Skeletal muscle cell (primary cell): ENCODE measurements around the gene GLP1R.

Source experiments
- DNase-seq: peaks from one replicate; pipeline ENCODE4 v3.0.0-alpha.2; 2010; ENCODE audit warnings: low read depth
- H3K4me3 ChIP-seq: 2 replicates; pipeline ENCODE4 v1.5.1; 2011; ENCODE audit warnings: low read depth, mild to moderate bottlenecking, control low read depth, low read length, moderate library complexity

GLP1R gene

GRCh38 chr6:39041072-39041471 is 7.5 kb upstream of the GLP1R start:
- no peak for DNase-seq
- no peak overlapping the region for H3K4me3 ChIP-seq

GRCh38 chr6:39043776-39044175 is 4.8 kb upstream of the GLP1R start:
- no peak overlapping the region for H3K4me3 ChIP-seq
- no peak for DNase-seq

- no peak for DNase-seq
- H3K4me3 ChIP-seq = no peak overlapping the region
These were observed 4.4 kb upstream of the GLP1R start for GRCh38 chr6:39044181-39044580.

GRCh38 chr6:39047434-39048327 is 900 bp upstream of the GLP1R start:
- no peak overlapping the region for H3K4me3 ChIP-seq
- no peak for DNase-seq

GRCh38 chr6:39049575-39050283 is 1.1 kb downstream of the GLP1R start:
- no peak overlapping the region for H3K4me3 ChIP-seq
- DNase-seq = no peak

GRCh38 chr6:39050453-39051112 is 2.0 kb downstream of the GLP1R start:
- DNase-seq = no peak
- H3K4me3 ChIP-seq = no peak overlapping the region

GRCh38 chr6:39051399-39052122 is 3.0 kb downstream of the GLP1R start:
- no peak overlapping the region for H3K4me3 ChIP-seq
- no peak for DNase-seq

- no peak for DNase-seq
- H3K4me3 ChIP-seq = no peak overlapping the region
These were observed 4.5 kb downstream of the GLP1R start for GRCh38 chr6:39053016-39053624.

- no peak for DNase-seq
- no peak overlapping the region for H3K4me3 ChIP-seq
These were observed 5.4 kb downstream of the GLP1R start for GRCh38 chr6:39053854-39054576.

- no peak for DNase-seq
- H3K4me3 ChIP-seq = no peak overlapping the region
These were observed 6.1 kb downstream of the GLP1R start for GRCh38 chr6:39054577-39055142.

- DNase-seq = no peak
- H3K4me3 ChIP-seq = no peak overlapping the region
These were observed 7.1 kb downstream of the GLP1R start for GRCh38 chr6:39055661-39056060.

GRCh38 chr6:39056191-39056590 is 7.6 kb downstream of the GLP1R start:
- no peak overlapping the region for H3K4me3 ChIP-seq
- DNase-seq = no peak

- no peak for DNase-seq
- no peak overlapping the region for H3K4me3 ChIP-seq
These were observed 8.1 kb downstream of the GLP1R start for GRCh38 chr6:39056681-39057080.

GRCh38 chr6:39057251-39058155 is 8.9 kb downstream of the GLP1R start:
- DNase-seq = no peak
- no peak overlapping the region for H3K4me3 ChIP-seq

- H3K4me3 ChIP-seq = no peak overlapping the region
- DNase-seq = no peak
These were observed 10.0 kb downstream of the GLP1R start for GRCh38 chr6:39058471-39059147.

GRCh38 chr6:39059496-39060310 is 11.1 kb downstream of the GLP1R start:
- no peak for DNase-seq
- H3K4me3 ChIP-seq = no peak overlapping the region
